Skeletal muscle tissue (tissue), 4 donors: ENCODE data around the gene PLOD2. TPM values are rescaled to one million over a fixed set of nuclear protein-coding genes. Genes with fewer than 3 reads are reported as not detected.

Source experiments
- H3K27ac ChIP-seq: one replicate; pipeline ENCODE4 v1.7.0; 2013; ENCODE audit warnings: mild to moderate bottlenecking, low read depth, low read length, inconsistent platforms
- H3K27me3 ChIP-seq, 3 donors: one replicate each; pipeline ENCODE4 v1.7.0; 2013; ENCODE audit warnings: low read length in 3 of 3; ENCODE audit not compliant: control insufficient read depth in 3 of 3, insufficient read depth in 3 of 3
- H3K36me3 ChIP-seq, 3 donors: one replicate each; pipeline ENCODE4 v1.7.0; 2013; ENCODE audit warnings: low read length in 3 of 3; ENCODE audit not compliant: control insufficient read depth in 3 of 3, insufficient read depth in 3 of 3
- H3K4me1 ChIP-seq, 3 donors: one replicate each; pipeline ENCODE4 v1.7.0; 2013; ENCODE audit warnings: low read length in 3 of 3, mild to moderate bottlenecking in 3 of 3; ENCODE audit not compliant: control insufficient read depth in 3 of 3, insufficient read depth in 3 of 3
- H3K4me3 ChIP-seq, 3 donors: one replicate each; pipeline ENCODE4 v1.7.0; 2013; ENCODE audit warnings: low read length in 3 of 3
- H3K9ac ChIP-seq, 3 donors: one replicate each; pipeline ENCODE4 v1.7.0; 2013; ENCODE audit warnings: low read length in 3 of 3, mild to moderate bottlenecking in 3 of 3, moderate library complexity in 2 of 3, low read depth in 1 of 3
- H3K9me3 ChIP-seq, 3 donors: one replicate each; pipeline ENCODE4 v1.7.0; 2013; ENCODE audit warnings: low read length in 3 of 3; ENCODE audit not compliant: control insufficient read depth in 3 of 3
- total RNA-seq: library from RNA; depleted of rRNA; stranded (reverse); fragments of >200 nt; gene quantifications from one replicate; pipeline ENCODE4 v1.2.3, GENCODE V29; 2014
- donor health status: Osteomylitis.

The PLOD2 gene
- total RNA-seq, 1 donor from 2014 or later, result 22.4 TPM

- no peak overlapping the region for H3K9ac ChIP-seq
- H3K27ac ChIP-seq, result no peak overlapping the region
- no peak overlapping the region for H3K4me3 ChIP-seq
- no peaks in the 10 kb centered on the region for H3K4me1 ChIP-seq
- H3K27me3 ChIP-seq, result no peaks in the 10 kb centered on the region
- H3K9me3 ChIP-seq, result no peaks in the 10 kb centered on the region
- H3K36me3 ChIP-seq, result no peaks in the 10 kb centered on the region
Observed at GRCh38 chr3:146189519-146190173, 28.7 kb upstream of the PLOD2 start.

DNA sequence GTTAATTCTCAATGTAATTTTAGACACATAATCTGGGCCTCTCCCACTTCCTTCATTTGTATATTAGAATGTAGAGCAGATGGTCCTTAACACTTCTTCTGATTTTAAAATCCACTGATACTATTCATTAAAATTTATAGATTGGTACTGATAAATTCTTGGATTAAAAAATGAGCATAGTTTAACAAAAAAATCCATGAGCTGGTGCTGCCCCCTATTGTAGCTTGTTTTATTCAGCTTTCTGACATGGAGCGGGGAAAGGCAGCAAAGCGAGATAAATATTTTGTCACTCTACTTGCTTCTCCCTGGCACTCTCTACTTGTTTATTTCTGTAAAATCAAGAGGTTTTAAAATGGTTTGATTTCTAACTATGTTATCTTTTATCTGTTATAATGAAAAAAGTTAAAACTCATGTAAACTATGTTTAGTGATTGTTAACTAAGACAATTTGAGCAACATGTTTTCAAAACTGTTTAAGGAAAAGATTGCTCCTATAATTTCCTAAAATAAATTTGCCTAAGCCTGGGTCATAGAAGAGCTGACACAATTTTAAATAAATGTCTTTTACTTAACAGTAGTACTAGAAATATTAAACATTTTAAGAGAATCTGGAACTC lies 26.5 kb upstream of the PLOD2 start:
- Histone ChIP-seq H3K4me3 (no peak overlapping the region), H3K36me3 (no peaks in the 10 kb centered on the region), H3K27me3 (no peaks in the 10 kb centered on the region), H3K9me3 (no peaks in the 10 kb centered on the region), H3K27ac (no peak overlapping the region), H3K9ac (no peak overlapping the region), H3K4me1 (no peaks in the 10 kb centered on the region)

DNA sequence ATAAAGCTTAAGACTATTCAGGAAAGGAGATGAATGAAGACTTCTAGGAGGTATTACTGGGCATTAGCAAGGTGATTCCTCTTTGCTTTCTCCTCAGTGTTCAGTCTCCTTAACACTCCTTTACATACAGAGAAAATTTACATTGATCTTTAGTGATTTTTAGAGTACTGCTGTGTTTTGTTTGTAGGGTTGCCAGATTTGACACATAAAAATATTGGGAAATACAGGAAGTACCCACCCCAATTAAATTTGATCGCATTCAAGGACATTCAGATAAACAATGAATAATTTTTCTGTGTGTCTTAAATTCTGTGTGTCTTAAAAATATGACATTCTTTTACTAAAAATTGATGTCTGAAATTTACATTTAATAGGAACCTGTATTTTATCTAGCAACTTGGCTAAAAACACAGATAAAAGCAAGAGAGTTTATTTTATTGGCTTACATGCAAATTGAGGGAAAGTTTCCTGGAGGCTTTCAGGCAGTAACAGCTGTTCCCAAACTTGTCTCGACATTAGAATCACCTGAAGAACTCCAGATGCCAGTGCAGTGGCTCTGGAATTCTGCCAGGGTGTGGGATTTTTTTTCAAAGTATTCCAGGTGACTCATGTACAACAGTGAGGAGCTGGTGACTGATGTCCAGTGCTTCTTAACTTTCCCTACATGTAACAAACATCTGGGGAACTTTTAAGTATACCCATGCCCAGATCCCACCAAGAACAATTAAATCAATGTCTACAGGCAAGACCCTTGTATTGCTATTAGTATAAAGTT lies 23.4 kb upstream of the PLOD2 start:
- Histone ChIP-seq H3K27ac (no peak overlapping the region), H3K27me3 (no peaks in the 10 kb centered on the region), H3K4me1 (no peaks in the 10 kb centered on the region), H3K4me3 (no peak overlapping the region), H3K9me3 (no peaks in the 10 kb centered on the region), H3K9ac (no peak overlapping the region), H3K36me3 (no peaks in the 10 kb centered on the region)

- H3K4me1 ChIP-seq, result no peaks in the 10 kb centered on the region
- no peaks in the 10 kb centered on the region for H3K27me3 ChIP-seq
- no peak overlapping the region for H3K27ac ChIP-seq
- H3K36me3 ChIP-seq, result no peaks in the 10 kb centered on the region
- H3K9me3 ChIP-seq, result no peaks in the 10 kb centered on the region
- no peak overlapping the region for H3K9ac ChIP-seq
- H3K4me3 ChIP-seq, result no peak overlapping the region
Observed at GRCh38 chr3:146181216-146181615, 20.2 kb upstream of the PLOD2 start.

- no peak overlapping the region for H3K4me3 ChIP-seq
- H3K4me1 ChIP-seq, result no peaks in the 10 kb centered on the region
- no peak overlapping the region for H3K9ac ChIP-seq
- no peak overlapping the region for H3K27ac ChIP-seq
- no peaks in the 10 kb centered on the region for H3K27me3 ChIP-seq
- no peaks in the 10 kb centered on the region for H3K36me3 ChIP-seq
- H3K9me3 ChIP-seq, result no peaks in the 10 kb centered on the region
Observed at GRCh38 chr3:146180376-146180775, 19.4 kb upstream of the PLOD2 start.

DNA sequence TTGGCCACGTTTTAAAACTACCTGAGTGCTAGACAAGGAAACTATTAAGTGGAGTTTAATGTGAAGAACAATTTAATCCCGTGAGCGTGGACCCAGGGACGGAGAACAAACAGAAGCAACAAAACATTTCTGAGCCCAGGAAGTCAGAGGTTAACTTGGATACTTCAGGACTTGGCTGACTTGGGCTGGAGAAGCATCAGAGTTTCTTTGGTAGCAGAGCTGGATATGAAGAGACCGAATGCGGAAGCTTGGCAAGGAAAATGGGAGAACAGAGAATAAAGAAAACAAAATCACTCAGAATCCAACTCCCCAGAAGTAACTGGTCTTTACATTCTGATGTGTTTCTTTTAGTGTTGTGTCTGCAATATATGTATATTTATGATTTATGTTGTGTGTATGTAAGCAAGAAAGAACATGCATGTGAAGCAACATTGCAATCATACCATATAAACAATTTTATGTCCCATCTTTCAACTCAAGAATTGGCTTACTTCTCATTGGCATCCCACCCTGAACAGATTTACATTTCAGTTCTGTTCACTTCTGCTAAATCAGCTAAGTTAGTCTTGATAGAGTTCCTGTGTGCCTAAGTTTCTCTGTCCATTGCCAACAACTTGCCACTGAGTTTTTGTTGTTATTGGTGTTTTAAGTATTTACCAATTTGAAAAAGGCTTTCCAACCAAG lies 17.2 kb upstream of the PLOD2 start:
- H3K36me3 ChIP-seq, result no peaks in the 10 kb centered on the region
- no peak overlapping the region for H3K9ac ChIP-seq
- no peak overlapping the region for H3K4me3 ChIP-seq
- no peaks in the 10 kb centered on the region for H3K9me3 ChIP-seq
- no peak overlapping the region for H3K27ac ChIP-seq
- H3K4me1 ChIP-seq, result no peaks in the 10 kb centered on the region
- no peaks in the 10 kb centered on the region for H3K27me3 ChIP-seq

GRCh38 chr3:146177519-146177918 lies 16.5 kb upstream of the PLOD2 start:
- H3K4me3 ChIP-seq, result no peak overlapping the region
- H3K36me3 ChIP-seq, result no peaks in the 10 kb centered on the region
- H3K9me3 ChIP-seq, result no peaks in the 10 kb centered on the region
- no peak overlapping the region for H3K27ac ChIP-seq
- H3K9ac ChIP-seq, result no peak overlapping the region
- no peaks in the 10 kb centered on the region for H3K4me1 ChIP-seq
- no peaks in the 10 kb centered on the region for H3K27me3 ChIP-seq

GRCh38 chr3:146177072-146177471 lies 16.1 kb upstream of the PLOD2 start:
- H3K9me3 ChIP-seq, result no peaks in the 10 kb centered on the region
- no peak overlapping the region for H3K27ac ChIP-seq
- no peaks in the 10 kb centered on the region for H3K4me1 ChIP-seq
- H3K9ac ChIP-seq, result no peak overlapping the region
- no peaks in the 10 kb centered on the region for H3K27me3 ChIP-seq
- no peaks in the 10 kb centered on the region for H3K36me3 ChIP-seq
- no peak overlapping the region for H3K4me3 ChIP-seq

GRCh38 chr3:146172586-146172985 lies 11.6 kb upstream of the PLOD2 start:
- Histone ChIP-seq H3K4me1 (no peaks in the 10 kb centered on the region), H3K9ac (no peak overlapping the region), H3K4me3 (no peak overlapping the region), H3K27me3 (no peaks in the 10 kb centered on the region), H3K36me3 (no peaks in the 10 kb centered on the region), H3K27ac (no peak overlapping the region), H3K9me3 (no peaks in the 10 kb centered on the region)

GRCh38 chr3:146170591-146170990 lies 9.6 kb upstream of the PLOD2 start:
- no peak overlapping the region for H3K9ac ChIP-seq
- no peak overlapping the region for H3K27ac ChIP-seq
- no peaks in the 10 kb centered on the region for H3K4me1 ChIP-seq
- H3K36me3 ChIP-seq, result no peaks in the 10 kb centered on the region
- H3K4me3 ChIP-seq, result no peak overlapping the region
- H3K27me3 ChIP-seq, result no peaks in the 10 kb centered on the region
- H3K9me3 ChIP-seq, result no peaks in the 10 kb centered on the region
